GM19455 (cell line): ENCODE measurements around the gene PTPRM.

Experiments used
- ATAC-seq: cut with Tn5 transposase; IDR thresholded peaks from one replicate; pipeline ENCODE4 v1.9.1; 2021; ENCODE audit not compliant: unreplicated experiment

The PTPRM gene

GRCh38 chr18:7624697-7625096 is 57.6 kb downstream of the PTPRM start:
- ATAC-seq: no peak

- no peak for ATAC-seq
Observed at GRCh38 chr18:7626175-7626921, 59.2 kb downstream of the PTPRM start.

- no peak for ATAC-seq
Observed at GRCh38 chr18:7626922-7627440, 59.9 kb downstream of the PTPRM start.

- no peak for ATAC-seq
Observed at GRCh38 chr18:7629416-7629815, 62.3 kb downstream of the PTPRM start.

- no peak for ATAC-seq
Observed at GRCh38 chr18:7630731-7631442, 63.8 kb downstream of the PTPRM start.

GRCh38 chr18:7632152-7633098 is 65.3 kb downstream of the PTPRM start:
- no peak for ATAC-seq

- no peak for ATAC-seq
Observed at GRCh38 chr18:7633171-7633570, 66.1 kb downstream of the PTPRM start.

GRCh38 chr18:7635948-7636347 is 68.8 kb downstream of the PTPRM start:
- no peak for ATAC-seq

GRCh38 chr18:7637269-7637668 is 70.2 kb downstream of the PTPRM start:
- ATAC-seq: no peak

GRCh38 chr18:7638321-7638720 is 71.2 kb downstream of the PTPRM start:
- no peak for ATAC-seq

- ATAC-seq: no peak
Observed at GRCh38 chr18:7641813-7642212, 74.7 kb downstream of the PTPRM start.

GRCh38 chr18:7642331-7642890 is 75.3 kb downstream of the PTPRM start:
- ATAC-seq: no peak

GRCh38 chr18:7645756-7646155 is 78.6 kb downstream of the PTPRM start:
- ATAC-seq: no peak

GRCh38 chr18:7646174-7646886 is 79.2 kb downstream of the PTPRM start:
- ATAC-seq: no peak

- no peak for ATAC-seq
Observed at GRCh38 chr18:7647500-7647899, 80.4 kb downstream of the PTPRM start.

- no peak for ATAC-seq
Observed at GRCh38 chr18:7657050-7657449, 89.9 kb downstream of the PTPRM start.

GRCh38 chr18:7657937-7658336 is 90.8 kb downstream of the PTPRM start:
- no peak for ATAC-seq

GRCh38 chr18:7658701-7659100 is 91.6 kb downstream of the PTPRM start:
- ATAC-seq: no peak

GRCh38 chr18:7661207-7661606 is 94.1 kb downstream of the PTPRM start:
- ATAC-seq: no peak

GRCh38 chr18:7662866-7663265 is 95.8 kb downstream of the PTPRM start:
- ATAC-seq: no peak
